PC-3 (cell line): Measurements from ENCODE around the gene PSMA2. TPM values are rescaled to one million over a fixed set of nuclear protein-coding genes. Genes with fewer than 3 reads are reported as not detected.

Source experiments
- ATAC-seq: fragments of 200-7000 bp; cut with Tn5 transposase; 2 replicates; pipeline ENCODE4 v1.9.1; 2020; ENCODE audit warnings: mild to moderate bottlenecking, moderate library complexity
- BruUV-seq: library from RNA; stranded (reverse); fragments of 400-500 nt; replicated peaks from 2 replicates; lab custom pipeline; 2021; lab: Mats Ljungman, UMichigan
- CTCF ChIA-PET: fragments of 300-600 bp; sonication (Branson Sonifier 250); formaldehyde crosslinking; loops from one replicate; lab custom pipeline; 2022; ENCODE audit warnings: antibody characterized with exemption; lab: Charles Lee
- POLR2A ChIA-PET: fragments of 300-600 bp; sonication (Branson Sonifier 250); formaldehyde crosslinking; loops from one replicate; lab custom pipeline; 2022; ENCODE audit warnings: antibody characterized with exemption; ENCODE audit not compliant: unreplicated experiment; lab: Charles Lee
- DNase-seq: peaks from one replicate; pipeline ENCODE4 v3.0.0-alpha.2; 2015
- H2AFZ ChIP-seq: fragments of 300-600 bp; sonication (generic); 2 replicates; pipeline ENCODE4 v1.6.0; 2016; ENCODE audit warnings: antibody characterized with exemption, low read length
- H3F3A ChIP-seq: fragments of 300-600 bp; sonication (generic); one replicate; pipeline ENCODE4 v1.6.0; 2017; ENCODE audit warnings: antibody characterized with exemption, low read length, control low read depth, mild to moderate bottlenecking; ENCODE audit not compliant: unreplicated experiment
- H3K27ac ChIP-seq: fragments of 300-600 bp; sonication (generic); 2 replicates; pipeline ENCODE4 v1.5.1; 2016; ENCODE audit warnings: mild to moderate bottlenecking, low read length
- H3K27me3 ChIP-seq: fragments of 300-600 bp; sonication (generic); 2 replicates; pipeline ENCODE4 v1.6.1; 2016; ENCODE audit warnings: low read length, mixed read lengths
- H3K36me3 ChIP-seq: fragments of 300-600 bp; sonication (generic); 2 replicates; pipeline ENCODE4 v1.6.1; 2016; ENCODE audit warnings: low read depth, mixed run types, low read length, mixed read lengths
- H3K4me1 ChIP-seq: fragments of 300-600 bp; sonication (generic); 2 replicates; pipeline ENCODE4 v1.5.1; 2016; ENCODE audit warnings: low read length; ENCODE audit not compliant: insufficient read depth
- H3K4me2 ChIP-seq: fragments of 300-600 bp; sonication (generic); 2 replicates; pipeline ENCODE4 v1.6.0; 2016; ENCODE audit warnings: low read length
- H3K4me3 ChIP-seq: fragments of 300-600 bp; sonication (generic); 2 replicates; pipeline ENCODE4 v1.5.1; 2016; ENCODE audit warnings: mild to moderate bottlenecking, low read length, mixed read lengths
- H3K79me2 ChIP-seq: fragments of 300-600 bp; sonication (generic); 2 replicates; pipeline ENCODE4 v1.6.1; 2017; ENCODE audit warnings: low read length, mixed read lengths
- H3K9ac ChIP-seq: fragments of 300-600 bp; sonication (generic); 2 replicates; pipeline ENCODE4 v1.6.0; 2016; ENCODE audit warnings: mild to moderate bottlenecking, low read length
- H3K9me2 ChIP-seq: fragments of 300-600 bp; sonication (generic); replicated peaks from 2 replicates; pipeline ENCODE4 v1.6.1; 2016; ENCODE audit warnings: mixed run types, low read length, mixed read lengths
- H3K9me3 ChIP-seq: fragments of 300-600 bp; sonication (generic); 2 replicates; pipeline ENCODE4 v1.6.1; 2016; ENCODE audit warnings: low read length, mixed read lengths
- H4K20me1 ChIP-seq: fragments of 300-600 bp; sonication (generic); 2 replicates; pipeline ENCODE4 v1.6.1; 2016; ENCODE audit warnings: low read length, mixed read lengths
- CTCF ChIP-seq: fragments of 300-600 bp; sonication (generic); conservative IDR thresholded peaks from 2 replicates; pipeline ENCODE4 v1.5.1; 2017; ENCODE audit warnings: antibody characterized with exemption, low read depth, mild to moderate bottlenecking, low read length
- EZH2 ChIP-seq: fragments of 300-600 bp; sonication (generic); IDR thresholded peaks from one replicate; pipeline ENCODE4 v1.6.1; 2017; ENCODE audit warnings: antibody characterized with exemption, mild to moderate bottlenecking, low read length; ENCODE audit not compliant: unreplicated experiment
- EZH2phosphoT487 ChIP-seq: fragments of 300-600 bp; sonication (generic); IDR thresholded peaks from 2 replicates; pipeline ENCODE4 v1.6.1; 2018; ENCODE audit warnings: mild to moderate bottlenecking, antibody characterized with exemption, low read length, borderline replicate concordance
- intact Hi-C: fragments of 100-400 bp; cut with micrococcal nuclease; formaldehyde crosslinking; loops from 2 replicates; pipeline ENCODE4 v1.9.0; 2023
- total RNA-seq: library from RNA; depleted of rRNA; stranded (reverse); fragments of >200 nt; gene quantifications from 2 replicates; pipeline ENCODE4 v1.2.3, GENCODE V29; 2014

The PSMA2 gene
- total RNA-seq, 1 experiment from 2014 or later = 85.6 TPM

- Histone ChIP-seq H3K79me2 (peaks cover 14% of the 10 kb centered on the region), H3F3A (no peaks in the 10 kb centered on the region), H3K4me3 (no peak overlapping the region), H3K27ac (no peak overlapping the region), H3K9ac (no peak overlapping the region), H4K20me1 (no peaks in the 10 kb centered on the region), H3K9me3 (no peaks in the 10 kb centered on the region), H2AFZ (no peak overlapping the region), H3K27me3 (no peaks in the 10 kb centered on the region), H3K4me2 (no peak overlapping the region), H3K4me1 (peaks cover 3% of the 10 kb centered on the region), H3K36me3 (no peaks in the 10 kb centered on the region), H3K9me2 (no peaks in the 10 kb centered on the region)
- CTCF ChIA-PET = no interaction called here
- DNase-seq (no peak), ATAC-seq (no peak)
- intact Hi-C loops = no loop called here
- TF ChIP-seq CTCF (no peak), EZH2 (no peak), EZH2phosphoT487 (no peak)
- BruUV-seq = no TSS peak
- POLR2A ChIA-PET = interaction anchor here (0.6 kb wide), 1 partner anchor 813 kb away, joined by 5 read pairs; no protein-coding TSS in a partner anchor
Measured at GRCh38 chr7:42907316-42907715, 24.7 kb downstream of the PSMA2 start.

DNA sequence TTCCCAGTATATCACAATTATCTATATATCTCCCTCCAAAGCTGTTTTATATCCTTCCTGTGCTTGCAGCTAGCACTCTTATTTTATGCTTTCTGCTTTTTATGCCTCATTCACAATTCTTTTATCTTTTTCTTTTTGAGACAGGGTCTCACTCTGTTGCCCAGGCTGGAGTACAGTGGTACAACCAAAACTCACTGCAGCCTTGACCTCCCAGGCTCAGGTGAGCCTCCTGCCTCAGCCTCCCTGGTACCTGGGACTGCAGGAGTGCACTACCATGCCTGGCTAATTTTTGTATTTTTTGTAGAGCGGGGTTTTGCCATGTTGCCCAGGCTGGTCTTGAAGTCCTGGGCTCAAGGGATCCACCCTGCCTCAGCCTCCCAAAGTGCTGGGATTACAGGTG is 25.8 kb downstream of the PSMA2 start:
- peaks cover 11% of the 10 kb centered on the region for H3K79me2 ChIP-seq
- ChIA-PET CTCF (no interaction called here), POLR2A (no interaction called here)
- H3K4me1 ChIP-seq = no peaks in the 10 kb centered on the region; the same call in 1 of the 2 replicates
- no peak overlapping the region for H3K4me3 ChIP-seq
- H3K4me2 ChIP-seq = no peak overlapping the region
- H3F3A ChIP-seq = no peaks in the 10 kb centered on the region
- H2AFZ ChIP-seq = no peak overlapping the region
- ATAC-seq (no peak), DNase-seq (no peak)
- no TSS peak for BruUV-seq
- intact Hi-C loops = no loop called here
- no peaks in the 10 kb centered on the region for H3K36me3 ChIP-seq
- TF ChIP-seq EZH2 (no peak), CTCF (no peak), EZH2phosphoT487 (no peak)
- H3K27ac ChIP-seq = no peak overlapping the region
- H3K9me3 ChIP-seq = no peaks in the 10 kb centered on the region
- no peaks in the 10 kb centered on the region for H4K20me1 ChIP-seq
- no peak overlapping the region for H3K9ac ChIP-seq
- H3K27me3 ChIP-seq = no peaks in the 10 kb centered on the region
- no peaks in the 10 kb centered on the region for H3K9me2 ChIP-seq

GRCh38 chr7:42902331-42902730 is 29.6 kb downstream of the PSMA2 start:
- CTCF ChIA-PET = no interaction called here

More at GRCh38 chr7:42902331-42902730, 29.6 kb downstream of the PSMA2 start:
- no peak overlapping the region for H3K4me3 ChIP-seq
- no peaks in the 10 kb centered on the region for H4K20me1 ChIP-seq
- H3K4me2 ChIP-seq = no peak overlapping the region
- ATAC-seq (no peak), DNase-seq (no peak)
- intact Hi-C loops = no loop called here
- TF ChIP-seq EZH2phosphoT487 (no peak), CTCF (no peak), EZH2 (no peak)
- no peaks in the 10 kb centered on the region for H3K36me3 ChIP-seq
- BruUV-seq = no TSS peak
- H3F3A ChIP-seq = no peaks in the 10 kb centered on the region
- H2AFZ ChIP-seq = no peak overlapping the region
- no peak overlapping the region for H3K9ac ChIP-seq
- H3K9me3 ChIP-seq = no peaks in the 10 kb centered on the region
- H3K4me1 ChIP-seq = no peaks in the 10 kb centered on the region
- no peaks in the 10 kb centered on the region for H3K79me2 ChIP-seq
- POLR2A ChIA-PET = no interaction called here
- no peaks in the 10 kb centered on the region for H3K27me3 ChIP-seq
- H3K27ac ChIP-seq = no peak overlapping the region
- no peaks in the 10 kb centered on the region for H3K9me2 ChIP-seq
